T-cell (primary cell): ENCODE data around the gene EPHA8. TPM values are rescaled to one million over a fixed set of nuclear protein-coding genes. Genes with fewer than 3 reads are reported as not detected.
A peak's percentile ranks its signal among the peaks of the same experiment; 100 is the strongest.

Experiments
- ATAC-seq, 4 experiments: fragments of 200-7000 bp in 3 of 4; fragments of 150-1000 bp in 1 of 4; cut with Tn5 transposase; replicated peaks in 1 of 4; 1 replicate in 3 of 4; 2 replicates in 1 of 4; pipeline ENCODE4 v1.10.0; 2021; ENCODE audit warnings: moderate library complexity in 3 of 4, mild to moderate bottlenecking in 2 of 4, moderate number of reproducible peaks in 1 of 4
- CTCF ChIA-PET, 2 donors: fragments of 300-600 bp; sonication (Branson Sonifier 250); formaldehyde crosslinking; loops; one replicate each; lab custom pipeline; 2022; ENCODE audit warnings: antibody characterized with exemption in 2 of 2; lab: Charles Lee
- POLR2A ChIA-PET, 2 donors: fragments of 300-600 bp; sonication (Branson Sonifier 250); formaldehyde crosslinking; loops; one replicate each; lab custom pipeline; 2022; ENCODE audit warnings: antibody characterized with exemption in 2 of 2; lab: Charles Lee
- DNase-seq, 35 experiments: peaks; one replicate each; pipeline versions ENCODE4 v3.0.0 to v3.0.0-alpha.2; 2013 to 2023
- H3K27ac ChIP-seq: one replicate; pipeline ENCODE4 v1.5.1; 2013; ENCODE audit warnings: low read length
- H3K27me3 ChIP-seq, 2 experiments: replicated peaks in 1 of 2; 1 replicate in 1 of 2; 2 replicates in 1 of 2; pipeline versions ENCODE4 v1.6.1 to v1.7.0; 2013; ENCODE audit warnings: low read length in 1 of 2, mixed read lengths in 1 of 2; ENCODE audit not compliant: control insufficient read depth in 2 of 2, insufficient read depth in 2 of 2; ENCODE audit errors: extremely low read depth in 1 of 2
- H3K36me3 ChIP-seq, 2 donors: 1 replicate in 1 of 2; 2 replicates in 1 of 2; pipeline versions ENCODE4 v1.6.1 to v1.7.0; 2013; ENCODE audit warnings: low read length in 1 of 2; ENCODE audit not compliant: control insufficient read depth in 2 of 2, insufficient read depth in 1 of 2; ENCODE audit errors: extremely low read depth in 1 of 2
- H3K4me1 ChIP-seq, 2 experiments: 1 replicate in 1 of 2; 2 replicates in 1 of 2; pipeline versions ENCODE4 v1.6.1 to v1.7.0; 2013; ENCODE audit warnings: low read length in 2 of 2, mixed read lengths in 1 of 2; ENCODE audit not compliant: insufficient read depth in 2 of 2, control insufficient read depth in 1 of 2; ENCODE audit errors: extremely low read depth in 1 of 2
- H3K4me3 ChIP-seq, 2 donors: 1 replicate in 1 of 2; 2 replicates in 1 of 2; pipeline versions ENCODE4 v1.5.1 to v1.7.0; 2013; ENCODE audit warnings: mild to moderate bottlenecking in 2 of 2, low read length in 1 of 2, moderate library complexity in 1 of 2; ENCODE audit not compliant: control insufficient read depth in 1 of 2; ENCODE audit errors: extremely low read depth in 1 of 2
- H3K9me3 ChIP-seq: 2 replicates; pipeline ENCODE4 v1.7.0; 2013
- H3K27ac Mint-ChIP-seq, 2 donors: one replicate each; pipeline ENCODE4 v1.8.0; 2020 to 2021; ENCODE audit warnings: mild to moderate bottlenecking in 2 of 2, mixed read lengths in 2 of 2
- H3K27me3 Mint-ChIP-seq, 2 donors: one replicate each; pipeline ENCODE4 v1.8.0; 2021 to 2022; ENCODE audit warnings: mixed read lengths in 2 of 2
- H3K36me3 Mint-ChIP-seq: one replicate; pipeline ENCODE4 v1.8.0; 2021; ENCODE audit warnings: mixed read lengths
- H3K4me1 Mint-ChIP-seq, 3 donors: one replicate each; pipeline ENCODE4 v1.8.0; 2020 to 2022; ENCODE audit warnings: mixed read lengths in 3 of 3, mild to moderate bottlenecking in 1 of 3
- H3K4me3 Mint-ChIP-seq, 3 donors: one replicate each; pipeline ENCODE4 v1.8.0; 2020 to 2022; ENCODE audit warnings: mild to moderate bottlenecking in 3 of 3, mixed read lengths in 3 of 3, moderate library complexity in 3 of 3
- H3K9me3 Mint-ChIP-seq, 3 donors: one replicate each; pipeline ENCODE4 v1.8.0; 2020 to 2022; ENCODE audit warnings: mixed read lengths in 3 of 3
- WGBS: methylation state at CpG from one replicate; pipeline ENCODE4 v1.1.5; 2013; ENCODE audit warnings: missing lambda C conversion rate; ENCODE audit not compliant: insufficient coverage; 5-methylcytosine and 5-hydroxymethylcytosine counted together
- total RNA-seq, 35 experiments: library from RNA in 6 of 35; stranded (reverse) in 6 of 35; fragments of 120-200 nt in 1 of 35; gene quantifications; one replicate each; pipeline versions ENCODE4 v1.2.1 to v1.2.4 and lab custom pipeline; 2013 to 2026

The EPHA8 gene
- total RNA-seq, 5 donors from 2014 or later (not counting 1 experiment from before 2014, with no cell fraction given), result 0.09 to 0.15 TPM; not detected in 3

DNA sequence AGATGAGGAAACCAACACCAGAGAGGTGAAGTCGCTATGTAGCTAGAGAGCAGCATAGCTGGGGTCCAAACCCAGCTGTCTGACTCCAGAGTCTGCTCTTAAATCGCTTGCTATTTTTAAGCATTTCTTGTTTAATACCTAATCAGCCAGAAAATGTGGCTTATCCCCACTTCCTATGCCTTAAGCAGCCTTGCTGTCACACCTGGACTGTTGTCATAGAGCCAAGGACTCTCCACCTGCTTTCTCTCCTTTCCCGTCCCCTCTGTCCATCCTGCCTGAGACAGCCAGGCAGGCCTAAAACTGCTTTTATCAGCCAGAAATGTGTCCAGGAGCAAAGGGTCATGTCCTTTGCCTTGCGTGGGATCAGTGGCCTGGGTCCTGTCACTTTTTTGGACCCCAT lies 28.3 kb upstream of the EPHA8 start:
- DNase-seq, result no peak
- WGBS, result 93% methylated on average over 4 of the region's 4 CpGs
- no peak overlapping the region for H3K4me3 Mint-ChIP-seq
- POLR2A ChIA-PET, result interaction anchor here in 1 of 2 donors (0.7 kb wide), 1 partner anchor 60 kb away, joined by 9 read pairs; no protein-coding TSS in a partner anchor
- H3K27ac Mint-ChIP-seq, result no peak overlapping the region
- ATAC-seq, result no peak
- peaks cover 24% of the 10 kb centered on the region for H3K36me3 Mint-ChIP-seq
- H3K27ac ChIP-seq, result no peak overlapping the region
- H3K9me3 Mint-ChIP-seq, result no peaks in the 10 kb centered on the region
- H3K4me1 ChIP-seq, result peaks cover 0 to 6% of the 10 kb centered on the region in 2 experiments
- no peaks in the 10 kb centered on the region for H3K27me3 ChIP-seq
- peaks cover 19 to 21% (median 19%) of the 10 kb centered on the region in 3 donors for H3K4me1 Mint-ChIP-seq
- H3K4me3 ChIP-seq, result no peak overlapping the region
- CTCF ChIA-PET, result no interaction called here
- peaks cover 0 to 6% of the 10 kb centered on the region in 2 donors for H3K36me3 ChIP-seq
- H3K27me3 Mint-ChIP-seq, result no peaks in the 10 kb centered on the region
- H3K9me3 ChIP-seq, result no peaks in the 10 kb centered on the region

DNA sequence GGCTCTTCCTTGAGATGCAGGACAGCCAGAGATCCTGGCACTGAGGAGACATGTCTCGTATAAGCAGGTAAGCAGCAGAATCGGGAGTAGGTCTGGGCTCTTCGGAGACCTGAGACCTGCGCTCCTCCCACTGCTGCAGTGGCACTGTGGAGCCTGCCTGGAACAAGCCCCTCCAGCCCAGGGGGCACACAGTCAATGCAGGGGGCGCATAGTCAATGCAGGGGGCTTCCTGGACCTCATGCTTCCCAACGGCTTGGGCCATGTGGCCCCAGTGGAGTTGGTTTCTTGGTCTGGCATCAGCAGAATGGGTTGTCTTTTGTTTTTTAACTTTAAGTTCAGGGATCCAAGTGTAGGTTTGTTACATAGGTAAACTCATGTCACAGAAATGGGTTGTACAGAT lies 27.9 kb upstream of the EPHA8 start:
- WGBS, result 93% methylated on average over 5 of the region's 6 CpGs
- CTCF ChIA-PET, result no interaction called here
- POLR2A ChIA-PET, result no interaction called here

DNA sequence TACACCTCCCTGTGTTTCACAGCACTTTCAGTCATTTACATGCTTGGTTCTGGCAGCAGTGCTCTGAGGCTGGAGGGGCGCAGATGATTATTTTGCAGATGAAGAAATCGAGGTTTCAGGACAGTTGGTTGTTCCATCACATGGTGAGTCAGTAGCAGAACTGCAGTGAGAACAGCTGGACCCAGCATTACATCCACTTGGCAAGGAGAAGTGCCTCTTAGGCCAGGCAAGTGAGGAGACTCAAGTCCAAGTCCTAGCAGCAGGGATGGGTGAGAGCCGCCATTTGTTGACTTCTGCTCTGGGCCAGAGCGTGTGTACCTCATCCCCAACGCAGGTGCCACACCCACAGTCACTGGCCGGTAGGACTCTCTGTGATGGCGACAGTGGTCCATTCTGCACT lies 26.8 kb upstream of the EPHA8 start:
- no peaks in the 10 kb centered on the region for H3K36me3 ChIP-seq
- H3K36me3 Mint-ChIP-seq, result peaks cover 19% of the 10 kb centered on the region
- no peak overlapping the region for H3K27ac Mint-ChIP-seq
- CTCF ChIA-PET, result no interaction called here
- no peak overlapping the region for H3K4me3 Mint-ChIP-seq
- peaks cover 19 to 27% (median 20%) of the 10 kb centered on the region in 3 donors for H3K4me1 Mint-ChIP-seq
- peaks cover 0 to 6% of the 10 kb centered on the region in 2 experiments for H3K4me1 ChIP-seq
- ATAC-seq, result no peak
- no peaks in the 10 kb centered on the region for H3K27me3 Mint-ChIP-seq
- H3K27me3 ChIP-seq, result no peaks in the 10 kb centered on the region
- no peak overlapping the region for H3K4me3 ChIP-seq
- 85% methylated on average over 7 of the region's 7 CpGs for WGBS
- H3K9me3 ChIP-seq, result no peaks in the 10 kb centered on the region
- no peak overlapping the region for H3K27ac ChIP-seq
- H3K9me3 Mint-ChIP-seq, result no peaks in the 10 kb centered on the region
- DNase-seq, result no peak
- POLR2A ChIA-PET, result no interaction called here

More for the DNA sequence above, 27.9 kb upstream of the EPHA8 start:
- H3K36me3 ChIP-seq, result peaks cover 0 to 2% of the 10 kb centered on the region in 2 donors
- H3K4me3 ChIP-seq, result no peak overlapping the region
- no peaks in the 10 kb centered on the region for H3K27me3 ChIP-seq
- Mint-ChIP-seq H3K4me3 (no peak overlapping the region), H3K27me3 (no peaks in the 10 kb centered on the region), H3K36me3 (peaks cover 19% of the 10 kb centered on the region), H3K4me1 (peaks cover 19 to 26% (median 20%) of the 10 kb centered on the region in 3 donors), H3K27ac (no peak overlapping the region), H3K9me3 (no peaks in the 10 kb centered on the region)
- no peak overlapping the region for H3K27ac ChIP-seq
- no peaks in the 10 kb centered on the region for H3K9me3 ChIP-seq
- no peak for ATAC-seq
- no peak for DNase-seq
- H3K4me1 ChIP-seq, result peaks cover 0 to 6% of the 10 kb centered on the region in 2 experiments

DNA sequence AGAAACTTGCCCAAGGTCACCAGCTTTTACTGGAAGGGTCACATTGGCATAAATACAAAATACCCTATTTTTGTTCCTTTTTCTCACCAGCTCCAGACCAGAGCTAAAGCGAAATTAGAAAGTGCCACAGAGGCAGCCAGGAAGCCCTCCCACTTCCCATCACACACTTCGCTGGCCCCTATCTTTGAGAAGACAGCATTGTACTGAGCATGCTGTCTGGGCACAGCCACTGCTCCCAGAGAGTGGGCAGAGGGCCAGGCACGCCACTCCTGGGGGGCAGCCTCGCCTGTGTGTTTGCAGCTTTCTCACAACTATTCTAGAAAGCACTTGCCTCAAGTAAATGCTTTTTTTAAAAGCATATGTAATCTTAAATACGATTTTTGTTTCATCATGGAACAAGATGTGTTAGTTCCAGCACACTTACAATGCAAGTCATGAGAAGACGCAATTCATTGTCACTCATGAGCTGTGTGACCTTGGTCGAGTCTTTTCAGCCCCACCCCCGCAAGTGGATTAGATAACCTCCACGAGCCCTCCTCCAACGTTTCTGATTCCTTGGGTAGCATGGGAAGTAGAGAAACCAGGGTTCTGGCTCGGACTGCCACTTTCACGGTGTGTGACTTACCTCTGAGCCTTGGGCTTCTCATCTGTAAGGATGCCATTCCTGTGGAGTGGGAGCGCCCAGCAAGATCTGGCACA lies 25.7 kb upstream of the EPHA8 start:
- Histone ChIP-seq H3K4me1 (peaks cover 0 to 6% of the 10 kb centered on the region in 2 experiments), H3K36me3 (no peaks in the 10 kb centered on the region), H3K27me3 (no peaks in the 10 kb centered on the region), H3K9me3 (no peaks in the 10 kb centered on the region), H3K4me3 (no peak overlapping the region), H3K27ac (no peak overlapping the region)
- H3K9me3 Mint-ChIP-seq, result no peaks in the 10 kb centered on the region
- DNase-seq, result no peak
- H3K4me1 Mint-ChIP-seq, result peaks cover 19 to 27% (median 20%) of the 10 kb centered on the region in 3 donors
- WGBS, result 88% methylated on average over 8 of the region's 13 CpGs
- H3K27ac Mint-ChIP-seq, result no peak overlapping the region
- POLR2A ChIA-PET, result no interaction called here
- peaks cover 19% of the 10 kb centered on the region for H3K36me3 Mint-ChIP-seq
- H3K4me3 Mint-ChIP-seq, result no peak overlapping the region
- H3K27me3 Mint-ChIP-seq, result no peaks in the 10 kb centered on the region
- no peak for ATAC-seq
- CTCF ChIA-PET, result no interaction called here

DNA sequence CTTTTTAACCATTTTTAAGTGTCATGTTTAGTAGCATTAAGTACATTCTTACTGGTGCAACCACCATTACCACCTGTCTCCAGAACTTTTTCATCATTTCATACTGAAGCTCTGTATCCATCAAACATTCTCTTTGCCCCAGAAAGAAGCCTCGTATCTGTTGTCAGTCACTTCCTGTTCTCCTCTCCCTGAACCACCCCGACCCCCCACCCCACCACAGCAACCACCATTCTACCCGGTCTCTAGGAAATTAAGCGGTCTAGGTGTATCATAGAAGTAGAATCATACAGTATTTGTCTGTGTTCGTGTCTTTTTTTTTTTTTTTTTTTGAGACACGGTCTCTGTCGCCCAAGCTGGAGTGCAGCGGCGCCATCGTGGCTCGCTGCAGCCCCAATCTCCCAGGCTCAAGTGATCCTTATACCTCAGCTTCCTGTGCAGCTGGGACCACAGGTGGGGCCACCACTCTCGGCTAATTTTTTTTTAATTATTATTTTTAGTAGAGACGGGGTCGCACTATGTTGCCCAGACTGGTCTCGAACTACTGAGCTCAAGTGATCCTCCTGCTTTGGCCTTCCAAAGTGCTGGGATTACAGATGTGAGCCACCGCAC lies 23.7 kb upstream of the EPHA8 start:
- H3K27me3 ChIP-seq, result peaks cover 0 to 4% of the 10 kb centered on the region in 2 experiments
- ATAC-seq, result peak in 2 of 4 experiments; percentile 24 to 43
- H3K4me3 ChIP-seq, result no peak overlapping the region
- no peak overlapping the region for H3K27ac ChIP-seq
- H3K4me1 Mint-ChIP-seq, result peaks cover 19 to 27% (median 20%) of the 10 kb centered on the region in 3 donors
- H3K27ac Mint-ChIP-seq, result no peak overlapping the region
- WGBS, result 40% methylated on average over 1 of the region's 16 CpGs
- no peaks in the 10 kb centered on the region for H3K9me3 Mint-ChIP-seq
- CTCF ChIA-PET, result no interaction called here
- peak overlapping the region in 2 of 3 donors; percentile 26 to 41 for H3K4me3 Mint-ChIP-seq
- H3K9me3 ChIP-seq, result no peaks in the 10 kb centered on the region
- peaks cover 0 to 6% of the 10 kb centered on the region in 2 experiments for H3K4me1 ChIP-seq
- peaks cover 10% of the 10 kb centered on the region for H3K36me3 Mint-ChIP-seq
- DNase-seq, result no peak
- H3K36me3 ChIP-seq, result no peaks in the 10 kb centered on the region
- POLR2A ChIA-PET, result no interaction called here
- H3K27me3 Mint-ChIP-seq, result peaks cover 0 to 1% of the 10 kb centered on the region in 2 donors

DNA sequence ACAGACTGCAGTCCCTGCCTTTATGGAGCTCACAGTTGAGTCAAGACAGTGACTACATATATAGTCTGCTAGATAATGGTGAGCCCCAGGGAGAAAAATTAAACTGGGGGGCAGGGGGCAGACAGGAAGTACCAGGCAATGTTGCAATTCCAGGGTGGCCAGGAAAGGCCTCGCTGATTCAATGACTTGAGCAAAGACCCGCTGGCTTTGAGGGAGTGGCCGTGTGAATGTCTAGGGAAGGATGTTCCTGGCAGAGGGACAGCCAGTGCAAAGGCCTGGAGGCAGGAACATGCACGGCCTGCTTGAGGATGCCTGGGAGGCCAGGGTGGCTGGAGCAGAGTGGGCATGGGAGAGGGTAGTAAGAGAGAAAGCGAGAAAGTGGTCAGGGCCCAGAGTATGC lies 23.0 kb upstream of the EPHA8 start:
- CTCF ChIA-PET, result no interaction called here
- no peak for ATAC-seq
- H3K27me3 ChIP-seq, result peaks cover 0 to 7% of the 10 kb centered on the region in 2 experiments
- no peak overlapping the region for H3K27ac ChIP-seq
- H3K27me3 Mint-ChIP-seq, result peaks cover 0 to 2% of the 10 kb centered on the region in 2 donors
- POLR2A ChIA-PET, result no interaction called here
- WGBS, result 89% methylated on average over 4 of the region's 5 CpGs
- no peaks in the 10 kb centered on the region for H3K9me3 ChIP-seq
- H3K9me3 Mint-ChIP-seq, result no peaks in the 10 kb centered on the region
- no peak overlapping the region for H3K27ac Mint-ChIP-seq
- DNase-seq, result no peak
- no peaks in the 10 kb centered on the region for H3K36me3 ChIP-seq
- H3K4me1 Mint-ChIP-seq, result peaks cover 19 to 27% (median 20%) of the 10 kb centered on the region in 3 donors
- H3K4me1 ChIP-seq, result peaks cover 0 to 6% of the 10 kb centered on the region in 2 experiments
- H3K36me3 Mint-ChIP-seq, result peaks cover 8% of the 10 kb centered on the region
- no peak overlapping the region for H3K4me3 ChIP-seq
- H3K4me3 Mint-ChIP-seq, result no peak overlapping the region
